ENCODE data around the gene GRPEL1. TPM values are rescaled to one million over a fixed set of nuclear protein-coding genes. Genes with fewer than 3 reads are reported as not detected.

Gene GRPEL1
- total RNA-seq, 1 experiment from 2014 or later: 74.5 TPM

GRCh38 chr4:7078025-7078424 is 10.2 kb upstream of the GRPEL1 start:
- H3K79me2 ChIP-seq (ENCODE audit: low read length): no peaks in the 10 kb centered on the region
- DNase-seq: no peak
- H3K4me3 ChIP-seq (ENCODE audit: low read length): no peak overlapping the region
- no peaks in the 10 kb centered on the region for H3K27me3 ChIP-seq (ENCODE audit: low read length)
- no peak overlapping the region for H3K4me2 ChIP-seq (ENCODE audit: low read length)
- no peak for ATAC-seq
- no TSS peak for BruUV-seq (replicated peaks)
- H3K9me3 ChIP-seq (ENCODE audit: low read length): no peaks in the 10 kb centered on the region
- no peaks in the 10 kb centered on the region for H3K9me2 ChIP-seq (replicated peaks; ENCODE audit: low read length)
- no peak overlapping the region for H3K9ac ChIP-seq (ENCODE audit: low read length)
- H4K20me1 ChIP-seq (ENCODE audit: low read length): no peaks in the 10 kb centered on the region
- H3K36me3 ChIP-seq (ENCODE audit: low read depth, low read length): no peaks in the 10 kb centered on the region
- intact Hi-C loops (cut with micrococcal nuclease): no loop called here
- TF ChIP-seq CTCF (conservative IDR thresholded peaks at IDR 0.05; ENCODE audit: low read depth, low read length): no peak
- TF ChIP-seq EZH2 (IDR thresholded peaks at IDR 0.05; ENCODE audit: low read length, unreplicated experiment): no peak
- TF ChIP-seq EZH2phosphoT487 (IDR thresholded peaks at IDR 0.05; ENCODE audit: borderline replicate concordance, low read length): no peak
- ChIA-PET CTCF (no interaction called here), POLR2A (ENCODE audit: unreplicated experiment) (no interaction called here)
- H3K4me1 ChIP-seq (ENCODE audit: insufficient read depth, low read length): peaks cover 10% of the 10 kb centered on the region
- H2AFZ ChIP-seq (ENCODE audit: low read length): no peak overlapping the region
- no peak overlapping the region for H3K27ac ChIP-seq (ENCODE audit: low read length)
- no peaks in the 10 kb centered on the region for H3F3A ChIP-seq (ENCODE audit: low read length, unreplicated experiment)

GRCh38 chr4:7077371-7077770 is 9.5 kb upstream of the GRPEL1 start:
- no peak overlapping the region for H3K4me2 ChIP-seq (ENCODE audit: low read length)
- H3K4me3 ChIP-seq (ENCODE audit: low read length): no peak overlapping the region
- no peaks in the 10 kb centered on the region for H3K36me3 ChIP-seq (ENCODE audit: low read depth, low read length)
- H2AFZ ChIP-seq (ENCODE audit: low read length): no peak overlapping the region
- intact Hi-C loops (cut with micrococcal nuclease): no loop called here
- no peaks in the 10 kb centered on the region for H3K27me3 ChIP-seq (ENCODE audit: low read length)
- no peaks in the 10 kb centered on the region for H3K9me3 ChIP-seq (ENCODE audit: low read length)
- POLR2A ChIA-PET (ENCODE audit: unreplicated experiment): no interaction called here
- peaks cover 10% of the 10 kb centered on the region for H3K4me1 ChIP-seq (ENCODE audit: insufficient read depth, low read length)
- no peaks in the 10 kb centered on the region for H3K9me2 ChIP-seq (replicated peaks; ENCODE audit: low read length)
- H3K9ac ChIP-seq (ENCODE audit: low read length): no peak overlapping the region
- H3K27ac ChIP-seq (ENCODE audit: low read length): no peak overlapping the region
- CTCF ChIA-PET: no interaction called here
- BruUV-seq (replicated peaks): no TSS peak
- no peaks in the 10 kb centered on the region for H4K20me1 ChIP-seq (ENCODE audit: low read length)
- no peaks in the 10 kb centered on the region for H3F3A ChIP-seq (ENCODE audit: low read length, unreplicated experiment)
- DNase-seq (no peak), ATAC-seq (no peak)
- no peaks in the 10 kb centered on the region for H3K79me2 ChIP-seq (ENCODE audit: low read length)
- TF ChIP-seq EZH2phosphoT487 (IDR thresholded peaks at IDR 0.05; ENCODE audit: borderline replicate concordance, low read length) (no peak), EZH2 (IDR thresholded peaks at IDR 0.05; ENCODE audit: low read length, unreplicated experiment) (no peak), CTCF (conservative IDR thresholded peaks at IDR 0.05; ENCODE audit: low read depth, low read length) (no peak)

GRCh38 chr4:7076696-7077082 is 8.8 kb upstream of the GRPEL1 start:
- no peaks in the 10 kb centered on the region for H4K20me1 ChIP-seq (ENCODE audit: low read length)
- POLR2A ChIA-PET (ENCODE audit: unreplicated experiment): no interaction called here
- TF ChIP-seq EZH2phosphoT487 (IDR thresholded peaks at IDR 0.05; ENCODE audit: borderline replicate concordance, low read length) (no peak), CTCF (conservative IDR thresholded peaks at IDR 0.05; ENCODE audit: low read depth, low read length) (no peak), EZH2 (IDR thresholded peaks at IDR 0.05; ENCODE audit: low read length, unreplicated experiment) (no peak)
- no peaks in the 10 kb centered on the region for H3K27me3 ChIP-seq (ENCODE audit: low read length)
- no TSS peak for BruUV-seq (replicated peaks)
- no peak overlapping the region for H2AFZ ChIP-seq (ENCODE audit: low read length)
- no peaks in the 10 kb centered on the region for H3K9me3 ChIP-seq (ENCODE audit: low read length)
- intact Hi-C loops (cut with micrococcal nuclease): no loop called here
- no peak overlapping the region for H3K9ac ChIP-seq (ENCODE audit: low read length)
- H3K9me2 ChIP-seq (replicated peaks; ENCODE audit: low read length): no peaks in the 10 kb centered on the region
- ATAC-seq (no peak), DNase-seq (no peak)
- no peak overlapping the region for H3K27ac ChIP-seq (ENCODE audit: low read length)
- H3K4me1 ChIP-seq (ENCODE audit: insufficient read depth, low read length): peaks cover 8% of the 10 kb centered on the region
- CTCF ChIA-PET: no interaction called here
- no peaks in the 10 kb centered on the region for H3K36me3 ChIP-seq (ENCODE audit: low read depth, low read length)
- no peaks in the 10 kb centered on the region for H3K79me2 ChIP-seq (ENCODE audit: low read length)
- no peak overlapping the region for H3K4me3 ChIP-seq (ENCODE audit: low read length)
- H3K4me2 ChIP-seq (ENCODE audit: low read length): no peak overlapping the region
- H3F3A ChIP-seq (ENCODE audit: low read length, unreplicated experiment): no peaks in the 10 kb centered on the region
